HEK293 (cell line): ENCODE measurements around the gene TOPAZ1.

Experiments
- CTCF ChIP-seq: fragments of 450-650 bp; formaldehyde crosslinking; IDR thresholded peaks from 2 replicates; pipeline ENCODE4 v1.5.1; 2016; ENCODE audit warnings: missing biosample characterization, missing genetic modification characterization
- ELK4 ChIP-seq: IDR thresholded peaks from 2 replicates; pipeline ENCODE4 v1.6.1; 2011; ENCODE audit warnings: mild to moderate bottlenecking, low read depth, low read length, borderline replicate concordance
- ZNF2 ChIP-seq: fragments of 450-650 bp; formaldehyde crosslinking; IDR thresholded peaks from 2 replicates; pipeline ENCODE4 v1.5.1; 2016; ENCODE audit warnings: missing biosample characterization, missing genetic modification characterization
- ZNF549 ChIP-seq: fragments of 450-650 bp; IDR thresholded peaks from 2 replicates; pipeline ENCODE4 v1.5.1; 2018; ENCODE audit warnings: missing biosample characterization, missing genetic modification characterization, mild to moderate bottlenecking, inconsistent platforms, moderate library complexity
- ZNF639 ChIP-seq: fragments of 450-650 bp; formaldehyde crosslinking; IDR thresholded peaks from 2 replicates; pipeline ENCODE4 v1.5.1; 2016; ENCODE audit warnings: missing biosample characterization, missing genetic modification characterization

GRCh38 chr3:44365952-44366351, 124.3 kb downstream of the TOPAZ1 start:
- TF ChIP-seq CTCF (tag by site-specific recombination) (no peak), ELK4 (no peak), ZNF2 (tag by site-specific recombination) (no peak), ZNF549 (tag by site-specific recombination) (no peak), ZNF639 (no peak)
